Activated T-helper 1 cell treated with anti-CD3 and anti-CD28 coated beads, Interleukin-12 subunit alpha, Interleukin-12 subunit beta, Interleukin-2, Interleukin-4 antibody, amounts not matched to agents 30 ng/mL and 10 ng/mL and 1 ng/mL, durations not matched to agents 14 hours and 24 hours and 36 hours (primary cell): Measurements from ENCODE around the gene WDR37. TPM values are rescaled to one million over a fixed set of nuclear protein-coding genes. Genes with fewer than 3 reads are reported as not detected.

ENCODE experiments used
- DNase-seq: peaks from one replicate; pipeline ENCODE4 v3.0.0; 2021; ENCODE audit warnings: low spot score
- H3K27ac Mint-ChIP-seq: one replicate; pipeline ENCODE4 v1.8.0; 2021; ENCODE audit warnings: mild to moderate bottlenecking, mixed read lengths
- H3K27me3 Mint-ChIP-seq: one replicate; pipeline ENCODE4 v1.8.0; 2022; ENCODE audit warnings: mild to moderate bottlenecking, moderate library complexity, mixed read lengths; ENCODE audit not compliant: insufficient read depth
- H3K36me3 Mint-ChIP-seq: one replicate; pipeline ENCODE4 v1.8.0; 2021; ENCODE audit warnings: low read depth, mixed read lengths
- H3K4me1 Mint-ChIP-seq: one replicate; pipeline ENCODE4 v1.8.0; 2021; ENCODE audit warnings: low read depth, mixed read lengths
- H3K4me3 Mint-ChIP-seq: one replicate; pipeline ENCODE4 v1.8.0; 2021; ENCODE audit warnings: mild to moderate bottlenecking, moderate library complexity, mixed read lengths
- H3K9me3 Mint-ChIP-seq: one replicate; pipeline ENCODE4 v1.8.0; 2021; ENCODE audit warnings: mixed read lengths
- intact Hi-C: fragments of 100-400 bp; cut with micrococcal nuclease; formaldehyde crosslinking; loops from one replicate; pipeline ENCODE4 v1.15.1; 2024
- total RNA-seq: library from RNA; stranded (reverse); gene quantifications from 2 replicates; pipeline ENCODE4 v1.2.3, GENCODE V29; 2022

Gene WDR37
- total RNA-seq, 1 donor from 2014 or later = 19.9 TPM

DNA sequence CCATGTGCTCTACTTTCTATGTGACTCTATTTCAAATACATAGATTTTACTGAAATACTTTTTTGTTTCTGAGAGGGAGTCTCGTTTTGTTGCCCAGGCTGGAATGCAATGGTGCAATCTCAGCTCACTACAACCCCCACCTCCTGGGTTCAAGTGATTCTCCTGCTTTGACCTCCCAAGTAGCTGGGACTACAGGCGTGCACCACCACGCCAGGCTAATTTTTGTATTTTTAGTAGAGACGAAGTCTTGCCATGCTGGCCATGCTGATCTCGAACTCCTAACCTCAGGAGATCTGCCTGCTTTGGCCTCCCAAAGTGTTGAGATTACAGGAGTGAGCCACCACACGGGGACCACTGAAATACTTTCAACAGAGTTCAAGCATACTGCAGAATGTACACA, 10.8 kb upstream of the WDR37 start:
- peak overlapping the region; percentile 96 for H3K27ac Mint-ChIP-seq
- DNase-seq = no peak
- peaks cover 49% of the 10 kb centered on the region for H3K4me1 Mint-ChIP-seq
- peaks cover 41% of the 10 kb centered on the region for H3K36me3 Mint-ChIP-seq
- no peaks in the 10 kb centered on the region for H3K27me3 Mint-ChIP-seq
- intact Hi-C loops = no loop called here
- H3K4me3 Mint-ChIP-seq = peak overlapping the region; percentile 85
- H3K9me3 Mint-ChIP-seq = no peaks in the 10 kb centered on the region

DNA sequence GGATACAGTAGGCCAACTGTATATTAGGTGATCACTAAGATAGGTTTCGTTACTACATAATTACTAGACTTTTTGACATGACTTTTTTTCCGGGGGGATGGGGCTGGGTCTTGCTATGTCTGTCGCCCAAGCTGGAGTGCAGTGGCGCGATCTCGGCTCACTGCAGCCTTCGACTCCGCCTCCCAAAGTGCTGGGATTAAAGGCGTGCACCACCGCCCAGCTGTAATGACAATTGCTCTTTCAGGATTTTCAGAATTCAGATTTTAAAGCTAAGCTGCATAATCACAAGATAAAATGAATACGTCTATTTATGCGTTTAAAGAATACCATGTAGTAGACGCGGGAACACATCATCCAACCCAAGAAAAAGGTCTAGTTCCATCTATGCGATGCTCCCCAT, 8.2 kb upstream of the WDR37 start:
- DNase-seq = no peak
- Mint-ChIP-seq H3K4me1 (peaks cover 71% of the 10 kb centered on the region), H3K36me3 (peaks cover 48% of the 10 kb centered on the region), H3K9me3 (no peaks in the 10 kb centered on the region), H3K27me3 (no peaks in the 10 kb centered on the region), H3K27ac (peak overlapping the region; percentile 99), H3K4me3 (peak overlapping the region; percentile 96)
- intact Hi-C loops = loop anchor here (1.0 kb wide), 1 partner anchor 8 kb away; the partner anchor contains the start of gene WDR37

DNA sequence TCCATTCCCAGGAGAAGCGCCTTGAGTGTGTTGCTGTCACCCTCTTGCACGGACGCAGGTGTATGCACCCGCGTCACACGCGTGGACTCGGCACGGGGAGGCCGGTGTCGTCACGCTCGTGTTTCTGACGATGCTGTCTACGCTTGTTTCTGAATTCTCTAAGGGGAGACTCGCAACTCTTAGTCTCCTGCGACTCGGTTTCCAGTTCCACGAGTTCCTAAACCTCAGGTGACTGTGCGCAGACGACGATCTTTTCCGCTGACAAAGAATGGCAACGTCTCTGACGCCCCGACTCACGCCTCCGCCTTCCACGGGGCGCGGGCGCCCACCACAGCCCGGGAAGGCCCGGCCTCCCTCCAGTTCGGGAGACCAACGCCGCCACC, 7.8 kb upstream of the WDR37 start:
- peak overlapping the region; percentile 99 for H3K27ac Mint-ChIP-seq
- intact Hi-C loops = loop anchor here (1.0 kb wide), 1 partner anchor 8 kb away; the partner anchor contains the start of gene WDR37
- H3K4me1 Mint-ChIP-seq = peaks cover 68% of the 10 kb centered on the region
- no peaks in the 10 kb centered on the region for H3K27me3 Mint-ChIP-seq
- no peaks in the 10 kb centered on the region for H3K9me3 Mint-ChIP-seq
- H3K4me3 Mint-ChIP-seq = peak overlapping the region; percentile 96
- DNase-seq = peak; percentile 54
- H3K36me3 Mint-ChIP-seq = peaks cover 47% of the 10 kb centered on the region

DNA sequence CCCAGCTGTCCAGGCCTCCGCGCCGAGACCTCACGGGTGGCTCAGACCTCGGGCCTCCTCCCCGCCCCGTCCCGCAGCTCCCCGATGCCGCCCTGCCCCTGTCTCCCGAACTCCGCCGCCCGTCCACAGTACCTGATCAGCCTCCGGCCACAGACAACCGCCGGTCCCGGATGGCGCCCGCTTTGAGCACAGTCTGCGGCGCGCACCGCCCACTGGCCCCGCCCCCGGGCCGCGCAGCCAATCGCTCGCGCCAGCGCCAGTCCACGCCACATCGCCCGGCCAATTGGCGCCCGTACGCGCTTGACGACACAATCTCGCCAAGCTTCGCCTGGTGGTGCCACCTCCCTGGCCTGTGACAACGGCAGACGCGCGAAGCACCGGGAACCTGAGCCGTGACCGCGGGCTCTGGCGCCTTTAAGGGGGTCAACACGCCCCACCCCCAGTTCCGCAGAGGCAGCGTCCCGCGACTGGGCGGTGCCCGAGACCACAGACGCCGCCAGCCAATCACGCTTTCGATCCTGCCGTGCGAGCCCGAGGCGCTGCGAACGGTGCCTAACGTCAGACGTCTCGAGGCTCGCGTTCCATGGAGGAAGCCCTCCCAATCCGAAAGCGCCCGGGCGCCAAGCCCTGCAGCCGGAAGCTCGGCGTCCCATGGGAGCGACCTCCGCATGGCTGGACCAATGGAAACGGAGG, 7.3 kb upstream of the WDR37 start, which contains the start of gene IDI1:
TSS of gene IDI1 (minus strand) at position 388 of the 693 bp plus-strand sequence. CDS start at position 272, 116 bp downstream.
- H3K9me3 Mint-ChIP-seq = no peaks in the 10 kb centered on the region
- peak within 1 kb of the TSS; percentile 96 for H3K4me3 Mint-ChIP-seq
- peaks cover 48% of the 10 kb centered on the region for H3K36me3 Mint-ChIP-seq
- intact Hi-C loops = loop anchor here (1.0 kb wide), 4 partner anchors 7 to 118 kb away; partner anchors contain the start of genes GTPBP4, LARP4B and WDR37
- peak within 1 kb of the TSS; percentile 99 for H3K27ac Mint-ChIP-seq
- H3K27me3 Mint-ChIP-seq = no peaks in the 10 kb centered on the region
- peak; percentile 97 for DNase-seq
- H3K4me1 Mint-ChIP-seq = peaks cover 68% of the 10 kb centered on the region

DNA sequence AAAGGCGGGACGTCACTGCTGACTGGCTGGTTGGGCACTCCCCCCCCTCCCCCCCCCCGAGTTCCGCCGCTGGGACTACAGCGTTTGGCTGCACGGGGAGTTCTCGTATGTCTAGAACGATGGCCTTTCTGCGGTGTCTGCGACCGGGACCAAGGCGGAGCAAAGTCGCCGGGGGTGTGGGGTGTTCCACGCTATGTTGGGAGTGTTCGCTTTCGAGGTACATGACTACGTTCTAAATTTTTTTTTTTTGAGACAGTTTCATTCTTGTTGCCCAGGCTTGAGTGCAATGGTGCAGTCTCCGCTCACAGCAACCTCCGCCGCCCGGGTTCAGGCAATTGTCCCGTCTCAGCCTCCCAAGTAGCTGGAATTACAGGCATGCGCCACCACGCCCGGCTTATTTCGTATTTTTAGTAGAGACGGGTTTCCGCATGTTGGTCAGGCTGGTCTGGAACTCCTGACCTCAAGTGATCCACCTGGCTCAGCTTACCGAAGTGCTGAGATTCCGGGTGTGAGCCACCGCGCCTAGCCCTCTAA, 6.7 kb upstream of the WDR37 start:
- H3K27ac Mint-ChIP-seq = peak overlapping the region; percentile 99
- H3K36me3 Mint-ChIP-seq = peaks cover 45% of the 10 kb centered on the region
- intact Hi-C loops = loop anchor here (1.0 kb wide), 3 partner anchors 39 to 118 kb away; partner anchors contain the start of genes GTPBP4 and LARP4B
- peaks cover 68% of the 10 kb centered on the region for H3K4me1 Mint-ChIP-seq
- no peaks in the 10 kb centered on the region for H3K27me3 Mint-ChIP-seq
- no peak for DNase-seq
- peak overlapping the region; percentile 96 for H3K4me3 Mint-ChIP-seq
- H3K9me3 Mint-ChIP-seq = no peaks in the 10 kb centered on the region

DNA sequence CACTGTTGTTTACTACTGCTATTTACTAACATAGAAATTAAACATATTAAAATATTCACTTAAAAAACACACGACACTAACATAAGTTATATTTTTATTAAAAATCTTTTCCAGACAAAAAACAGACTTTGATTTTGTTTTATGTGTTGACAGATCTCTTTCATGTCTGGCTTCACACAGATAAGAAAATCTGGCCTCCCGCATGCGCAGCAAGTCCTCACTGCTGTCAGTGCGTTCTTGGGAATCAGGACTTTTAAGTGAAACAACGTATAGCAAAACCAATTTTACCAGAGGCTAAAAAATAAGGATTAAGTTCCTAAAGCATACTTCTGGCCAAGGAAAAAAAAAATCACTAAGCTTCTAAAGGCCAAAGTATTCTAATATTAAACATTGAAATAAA, 6.0 kb upstream of the WDR37 start:
- H3K27ac Mint-ChIP-seq = peak overlapping the region; percentile 99
- intact Hi-C loops = no loop called here
- H3K9me3 Mint-ChIP-seq = no peaks in the 10 kb centered on the region
- no peak for DNase-seq
- H3K36me3 Mint-ChIP-seq = peaks cover 42% of the 10 kb centered on the region
- H3K27me3 Mint-ChIP-seq = no peaks in the 10 kb centered on the region
- peak overlapping the region; percentile 96 for H3K4me3 Mint-ChIP-seq
- H3K4me1 Mint-ChIP-seq = peaks cover 68% of the 10 kb centered on the region

DNA sequence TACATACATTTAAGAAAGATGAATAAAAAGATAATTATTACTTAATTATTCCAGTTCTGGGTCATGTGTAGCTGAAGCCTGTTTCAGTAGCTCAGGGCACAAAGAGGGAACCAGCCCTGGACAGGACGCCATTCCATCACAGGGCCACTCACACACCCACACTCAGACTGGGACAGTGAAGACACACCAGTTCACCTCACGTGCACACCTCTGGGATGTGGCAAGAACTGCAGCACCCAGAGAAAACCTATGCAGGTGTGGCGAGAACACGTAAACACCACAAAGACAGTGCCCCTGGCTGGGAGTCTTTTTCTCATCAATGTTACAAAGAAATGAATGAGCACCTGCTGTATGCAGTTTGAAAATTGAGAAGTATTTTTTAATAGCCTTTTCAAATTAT, 5.6 kb upstream of the WDR37 start:
- H3K4me1 Mint-ChIP-seq = peaks cover 68% of the 10 kb centered on the region
- no peaks in the 10 kb centered on the region for H3K27me3 Mint-ChIP-seq
- peak overlapping the region; percentile 96 for H3K4me3 Mint-ChIP-seq
- peaks cover 40% of the 10 kb centered on the region for H3K36me3 Mint-ChIP-seq
- intact Hi-C loops = no loop called here
- peak; percentile 24 for DNase-seq
- peak overlapping the region; percentile 99 for H3K27ac Mint-ChIP-seq
- no peaks in the 10 kb centered on the region for H3K9me3 Mint-ChIP-seq

DNA sequence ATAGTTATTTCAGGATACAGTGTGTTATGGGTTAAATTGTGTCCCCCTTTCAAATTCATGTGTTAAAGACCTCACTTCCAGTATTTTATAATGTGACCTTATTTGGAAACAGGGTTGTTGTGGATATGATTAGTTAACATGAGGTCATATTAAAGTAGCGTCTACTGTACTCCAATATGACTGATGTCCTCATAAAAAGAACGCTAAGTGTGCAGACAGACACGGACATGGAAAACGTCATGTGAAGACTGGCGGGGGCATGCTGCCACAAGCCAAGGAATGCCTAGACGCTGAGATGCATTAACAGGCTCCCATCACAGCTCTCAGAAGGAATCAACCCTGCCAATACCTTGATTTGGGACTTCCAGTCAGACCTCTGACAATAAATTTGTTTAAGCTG, 1.5 kb upstream of the WDR37 start:
- no peak for DNase-seq
- Mint-ChIP-seq H3K9me3 (no peaks in the 10 kb centered on the region), H3K36me3 (peaks cover 35% of the 10 kb centered on the region), H3K4me1 (peaks cover 78% of the 10 kb centered on the region), H3K27me3 (no peaks in the 10 kb centered on the region), H3K27ac (peak overlapping the region; percentile 40), H3K4me3 (peak overlapping the region; percentile 97)
- intact Hi-C loops = no loop called here

DNA sequence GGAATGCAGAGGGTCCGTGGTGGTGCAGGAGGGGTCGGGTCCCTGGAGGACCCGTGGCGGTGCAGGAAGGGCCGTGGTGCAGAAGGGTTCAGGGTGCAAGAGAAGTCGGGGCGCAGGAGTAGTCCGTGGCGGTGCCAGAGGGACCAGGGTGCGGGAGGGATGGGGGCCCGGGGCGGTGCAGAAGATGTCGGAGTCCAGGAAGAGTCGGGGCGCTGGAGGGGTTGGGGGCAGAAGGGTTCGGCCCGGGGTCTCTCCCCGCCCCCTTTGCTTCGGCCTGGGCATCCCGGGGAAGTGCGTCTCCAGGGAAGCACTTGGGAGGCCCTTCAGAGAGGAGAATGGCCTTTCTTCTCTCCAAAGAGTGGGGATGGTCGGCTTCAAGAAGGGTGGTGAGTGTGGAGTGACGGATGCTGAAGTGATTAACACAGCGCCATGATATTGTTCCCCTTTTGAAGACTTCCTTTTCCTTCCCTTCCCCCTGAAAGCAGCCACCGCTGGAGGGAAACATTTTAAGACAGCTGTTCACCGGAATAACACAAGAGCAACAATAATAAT, 997 bp downstream of the WDR37 start:
- no peaks in the 10 kb centered on the region for H3K27me3 Mint-ChIP-seq
- peak overlapping the region; percentile 90 for H3K27ac Mint-ChIP-seq
- no peaks in the 10 kb centered on the region for H3K9me3 Mint-ChIP-seq
- H3K36me3 Mint-ChIP-seq = peaks cover 28% of the 10 kb centered on the region
- no peak for DNase-seq
- intact Hi-C loops = loop anchor here (2.0 kb wide), 1 partner anchor 68 kb away; the partner anchor contains the start of gene GTPBP4
- peak overlapping the region; percentile 97 for H3K4me3 Mint-ChIP-seq
- peaks cover 79% of the 10 kb centered on the region for H3K4me1 Mint-ChIP-seq

DNA sequence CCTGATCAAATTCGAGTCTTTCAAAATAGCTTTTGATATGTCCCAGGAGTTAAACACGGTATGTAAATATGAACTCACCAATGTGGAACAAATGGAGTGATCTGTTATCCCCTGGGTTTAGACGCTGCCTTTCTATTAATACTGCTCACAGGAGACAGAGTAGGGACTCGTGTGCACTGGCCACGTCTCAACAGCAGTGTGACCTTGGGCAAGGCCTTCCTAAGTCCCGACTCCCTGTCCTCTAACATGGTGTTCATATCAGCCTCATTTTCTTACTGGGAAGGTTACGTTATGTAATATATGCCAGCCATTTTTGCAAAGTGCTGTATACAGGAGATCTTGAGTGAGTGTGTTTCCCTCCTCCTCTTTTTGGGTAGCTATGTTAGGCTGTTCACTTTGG, 1.8 kb downstream of the WDR37 start:
- H3K27ac Mint-ChIP-seq = peak overlapping the region; percentile 90
- no peaks in the 10 kb centered on the region for H3K27me3 Mint-ChIP-seq
- peaks cover 81% of the 10 kb centered on the region for H3K4me1 Mint-ChIP-seq
- peaks cover 23% of the 10 kb centered on the region for H3K36me3 Mint-ChIP-seq
- H3K4me3 Mint-ChIP-seq = peak overlapping the region; percentile 97
- no peaks in the 10 kb centered on the region for H3K9me3 Mint-ChIP-seq
- intact Hi-C loops = no loop called here
- no peak for DNase-seq

DNA sequence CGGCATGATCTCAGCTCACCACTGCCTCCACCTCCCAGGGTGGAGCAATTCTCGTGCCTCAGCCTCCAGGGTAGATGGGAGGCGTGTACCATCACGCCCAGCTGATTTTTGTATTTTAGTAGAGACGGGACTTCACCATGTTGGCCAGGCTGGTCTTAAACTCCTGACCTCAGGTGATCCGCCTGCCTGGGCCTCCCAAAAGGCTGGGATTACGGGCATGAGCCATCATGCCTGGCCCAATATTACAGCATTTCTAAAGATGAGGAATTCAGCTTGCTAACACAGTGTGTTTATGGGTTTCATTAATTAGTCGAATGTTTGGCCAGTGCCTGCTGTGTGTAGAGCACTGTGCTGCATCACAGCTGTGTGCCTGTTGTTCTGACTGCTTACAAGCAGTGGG, 3.7 kb downstream of the WDR37 start:
- H3K36me3 Mint-ChIP-seq = peaks cover 21% of the 10 kb centered on the region
- H3K27me3 Mint-ChIP-seq = no peaks in the 10 kb centered on the region
- no peak overlapping the region for H3K4me3 Mint-ChIP-seq
- H3K27ac Mint-ChIP-seq = no peak overlapping the region
- H3K9me3 Mint-ChIP-seq = no peaks in the 10 kb centered on the region
- H3K4me1 Mint-ChIP-seq = peaks cover 79% of the 10 kb centered on the region
- intact Hi-C loops = no loop called here
- no peak for DNase-seq

DNA sequence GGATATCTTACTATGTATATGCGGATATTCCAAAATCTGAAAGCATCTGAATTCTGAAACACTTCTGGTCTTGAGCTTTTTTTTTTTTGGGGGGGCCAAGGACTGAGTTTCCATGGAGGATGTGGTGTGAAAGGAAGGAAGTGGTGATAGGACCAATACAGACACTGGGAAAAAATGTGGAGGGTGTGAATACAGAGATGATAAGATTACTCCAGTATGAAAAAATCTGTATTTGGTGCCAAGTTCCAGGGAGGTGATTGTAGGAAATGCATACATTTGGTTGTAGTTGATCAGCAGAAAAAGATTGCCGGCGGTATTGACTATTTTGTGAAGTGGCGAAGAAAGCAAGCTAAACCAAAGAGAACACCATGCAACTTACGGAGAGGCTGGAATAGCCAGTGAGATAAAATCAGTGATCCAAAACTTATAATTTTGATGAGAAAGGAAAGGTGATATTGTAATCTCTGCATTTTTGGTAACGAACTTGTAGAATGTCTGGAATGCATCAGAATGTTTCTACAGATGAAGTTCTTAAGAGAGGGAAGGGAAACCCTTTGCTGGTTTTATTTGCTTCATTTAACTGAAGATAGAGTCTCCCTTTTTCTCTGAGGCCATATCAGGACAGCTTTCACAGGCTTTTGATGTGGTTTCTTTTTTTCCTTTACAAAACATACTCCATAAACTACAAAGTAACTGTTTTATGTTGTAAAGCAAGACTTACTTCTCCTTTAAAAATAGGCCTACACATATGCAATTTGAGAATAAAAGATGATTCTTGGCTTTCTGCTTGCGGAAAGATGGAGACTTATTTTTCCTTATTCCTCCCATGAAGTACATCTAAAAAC, 6.0 kb downstream of the WDR37 start:
- intact Hi-C loops = loop anchor here (1.0 kb wide), 1 partner anchor 9 kb away; no protein-coding TSS in a partner anchor
- Mint-ChIP-seq H3K4me1 (peaks cover 75% of the 10 kb centered on the region), H3K36me3 (peaks cover 28% of the 10 kb centered on the region)

More for the DNA sequence above, 6.0 kb downstream of the WDR37 start:
- peak overlapping the region; percentile 80 for H3K27ac Mint-ChIP-seq
- H3K27me3 Mint-ChIP-seq = no peaks in the 10 kb centered on the region
- DNase-seq = no peak
- H3K4me3 Mint-ChIP-seq = peak overlapping the region; percentile 59
- H3K9me3 Mint-ChIP-seq = no peaks in the 10 kb centered on the region
